ENCODE results near the gene MPRIP.

DNA sequence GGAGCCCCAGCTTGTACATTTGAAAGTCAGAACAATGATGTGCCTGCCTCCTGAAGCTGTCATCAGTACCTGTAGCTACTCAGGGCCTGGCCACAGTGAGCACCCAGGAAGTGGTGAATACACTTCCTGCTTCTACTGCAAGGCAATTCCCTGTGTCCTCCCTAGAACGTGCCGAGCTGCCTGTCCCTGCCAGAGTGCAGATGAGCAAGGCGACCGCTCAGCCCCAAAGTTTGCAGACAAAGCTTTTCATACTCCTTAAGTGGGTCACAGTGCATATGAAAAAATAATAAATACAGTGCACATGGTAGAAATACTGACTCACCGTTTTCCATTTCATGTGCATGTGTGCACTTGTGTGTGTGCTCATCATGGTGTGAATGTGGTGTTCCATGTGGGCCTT, 77.3 kb downstream of the MPRIP start:
- no peak for TF ChIP-seq CREB1 (IDR thresholded peaks at IDR 0.05; ENCODE audit: low read depth)
- no peak for TF ChIP-seq TAF1 (IDR thresholded peaks at IDR 0.05; ENCODE audit: low read depth)
- TF ChIP-seq EP300 (IDR thresholded peaks at IDR 0.05; ENCODE audit: borderline replicate concordance), result no peak
- TF ChIP-seq EGR1 (IDR thresholded peaks at IDR 0.05), result no peak
- TF ChIP-seq YY1 (IDR thresholded peaks at IDR 0.05; ENCODE audit: low read depth), result no peak
- no peak for TF ChIP-seq FOXM1 (IDR thresholded peaks at IDR 0.05; ENCODE audit: borderline replicate concordance, low read depth)
- no peak for TF ChIP-seq NFIC (IDR thresholded peaks at IDR 0.05)
- TF ChIP-seq, protein P1, sequence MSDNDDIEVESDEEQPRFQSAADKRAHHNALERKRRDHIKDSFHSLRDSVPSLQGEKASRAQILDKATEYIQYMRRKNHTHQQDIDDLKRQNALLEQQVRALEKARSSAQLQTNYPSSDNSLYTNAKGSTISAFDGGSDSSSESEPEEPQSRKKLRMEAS (IDR thresholded peaks at IDR 0.05), result no peak
- TF ChIP-seq, protein P2, sequence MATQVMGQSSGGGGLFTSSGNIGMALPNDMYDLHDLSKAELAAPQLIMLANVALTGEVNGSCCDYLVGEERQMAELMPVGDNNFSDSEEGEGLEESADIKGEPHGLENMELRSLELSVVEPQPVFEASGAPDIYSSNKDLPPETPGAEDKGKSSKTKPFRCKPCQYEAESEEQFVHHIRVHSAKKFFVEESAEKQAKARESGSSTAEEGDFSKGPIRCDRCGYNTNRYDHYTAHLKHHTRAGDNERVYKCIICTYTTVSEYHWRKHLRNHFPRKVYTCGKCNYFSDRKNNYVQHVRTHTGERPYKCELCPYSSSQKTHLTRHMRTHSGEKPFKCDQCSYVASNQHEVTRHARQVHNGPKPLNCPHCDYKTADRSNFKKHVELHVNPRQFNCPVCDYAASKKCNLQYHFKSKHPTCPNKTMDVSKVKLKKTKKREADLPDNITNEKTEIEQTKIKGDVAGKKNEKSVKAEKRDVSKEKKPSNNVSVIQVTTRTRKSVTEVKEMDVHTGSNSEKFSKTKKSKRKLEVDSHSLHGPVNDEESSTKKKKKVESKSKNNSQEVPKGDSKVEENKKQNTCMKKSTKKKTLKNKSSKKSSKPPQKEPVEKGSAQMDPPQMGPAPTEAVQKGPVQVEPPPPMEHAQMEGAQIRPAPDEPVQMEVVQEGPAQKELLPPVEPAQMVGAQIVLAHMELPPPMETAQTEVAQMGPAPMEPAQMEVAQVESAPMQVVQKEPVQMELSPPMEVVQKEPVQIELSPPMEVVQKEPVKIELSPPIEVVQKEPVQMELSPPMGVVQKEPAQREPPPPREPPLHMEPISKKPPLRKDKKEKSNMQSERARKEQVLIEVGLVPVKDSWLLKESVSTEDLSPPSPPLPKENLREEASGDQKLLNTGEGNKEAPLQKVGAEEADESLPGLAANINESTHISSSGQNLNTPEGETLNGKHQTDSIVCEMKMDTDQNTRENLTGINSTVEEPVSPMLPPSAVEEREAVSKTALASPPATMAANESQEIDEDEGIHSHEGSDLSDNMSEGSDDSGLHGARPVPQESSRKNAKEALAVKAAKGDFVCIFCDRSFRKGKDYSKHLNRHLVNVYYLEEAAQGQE (IDR thresholded peaks at IDR 0.05; ENCODE audit: low read depth), result no peak

All from Ishikawa (cell line).